OCI-LY3 (cell line): ENCODE data around the gene TTLL8.

Experiments used
- H2AFZ ChIP-seq: fragments of 200-600, 300-600 bp; shearing (Covaris generic); 2 replicates; pipeline ENCODE4 v1.6.0; 2014; ENCODE audit warnings: antibody characterized with exemption, low read depth, low read length
- H3K27ac ChIP-seq: fragments of 200-600, 300-600 bp; sonication (generic); 2 replicates; pipeline ENCODE4 v1.5.1; 2014; ENCODE audit warnings: mild to moderate bottlenecking, low read length, moderate library complexity, mixed read lengths
- H3K27me3 ChIP-seq: fragments of 200-600, 300-600 bp; sonication (generic); 2 replicates; pipeline ENCODE4 v1.6.1; 2014; ENCODE audit warnings: low read depth, low read length, mixed read lengths
- H3K36me3 ChIP-seq: fragments of 200-600, 300-600 bp; sonication (generic); replicated peaks from 2 replicates; pipeline ENCODE3; 2014; ENCODE audit warnings: low read depth, low read length, mixed read lengths
- H3K4me1 ChIP-seq: fragments of 300-600, 200-600 bp; sonication (generic); 2 replicates; pipeline ENCODE4 v1.6.1; 2014; ENCODE audit warnings: low read length, mixed read lengths
- H3K4me2 ChIP-seq: fragments of 200-600, 300-600 bp; sonication (generic); 2 replicates; pipeline ENCODE4 v1.6.1; 2014; ENCODE audit warnings: low read length, mixed read lengths
- H3K4me3 ChIP-seq: fragments of 300-600, 200-600 bp; sonication (generic); 2 replicates; pipeline ENCODE4 v1.5.1; 2014; ENCODE audit warnings: antibody characterized with exemption, mild to moderate bottlenecking, low read length, moderate library complexity
- H3K79me2 ChIP-seq: fragments of 300-600, 200-600 bp; shearing (Covaris generic); 2 replicates; pipeline ENCODE4 v1.6.1; 2014; ENCODE audit warnings: mild to moderate bottlenecking, low read length, mixed read lengths
- H3K9ac ChIP-seq: fragments of 300-600, 200-600 bp; shearing (Covaris generic); 2 replicates; pipeline ENCODE4 v1.6.0; 2014; ENCODE audit warnings: mild to moderate bottlenecking, low read length, moderate library complexity
- H3K9me3 ChIP-seq: fragments of 200-600, 300-600 bp; shearing (Covaris generic); 2 replicates; pipeline ENCODE4 v1.6.1; 2014; ENCODE audit warnings: low read length, mixed read lengths; ENCODE audit not compliant: insufficient read depth
- H4K20me1 ChIP-seq: fragments of 200-600, 300-600 bp; sonication (generic); 2 replicates; pipeline ENCODE4 v1.6.1; 2016; ENCODE audit warnings: low read length, mixed read lengths; ENCODE audit not compliant: insufficient read depth
- EZH2phosphoT487 ChIP-seq: fragments of 200-600 bp; shearing (Covaris generic); IDR thresholded peaks from 2 replicates; pipeline ENCODE4 v1.6.1; 2018; ENCODE audit warnings: antibody characterized with exemption, mixed run types, low read depth
- TF ChIP-seq, protein P1 (sequence below): fragments of 200-600, 300-600 bp; sonication (generic); IDR thresholded peaks from 2 replicates; pipeline ENCODE4 v1.5.1; 2014; ENCODE audit warnings: antibody characterized with exemption, low read length, low read depth

Gene TTLL8

DNA sequence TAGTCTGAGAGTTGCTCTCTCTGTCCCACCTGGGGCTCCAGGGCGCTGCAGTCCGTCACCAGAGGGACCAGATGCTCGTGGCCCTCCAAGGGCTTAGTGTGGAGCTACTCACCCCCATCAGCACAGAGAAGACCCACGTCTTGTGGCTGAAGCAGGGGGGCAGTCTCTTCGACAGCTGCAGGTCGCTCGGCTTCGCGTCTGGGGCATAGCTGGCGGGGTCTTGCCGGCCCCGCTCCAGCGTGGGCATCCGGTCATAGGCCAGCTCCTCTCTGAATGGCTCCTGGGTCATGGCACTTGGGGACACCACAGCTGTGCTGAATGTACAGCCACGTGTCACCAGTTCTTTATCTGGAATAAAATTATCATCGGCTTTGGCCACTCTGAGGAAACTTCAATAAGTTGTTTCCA lies 26.5 kb upstream of the TTLL8 start:
- H3K9ac ChIP-seq, result no peak overlapping the region
- H2AFZ ChIP-seq, result no peak overlapping the region
- no peak for TF ChIP-seq EZH2phosphoT487
- TF ChIP-seq, protein P1, sequence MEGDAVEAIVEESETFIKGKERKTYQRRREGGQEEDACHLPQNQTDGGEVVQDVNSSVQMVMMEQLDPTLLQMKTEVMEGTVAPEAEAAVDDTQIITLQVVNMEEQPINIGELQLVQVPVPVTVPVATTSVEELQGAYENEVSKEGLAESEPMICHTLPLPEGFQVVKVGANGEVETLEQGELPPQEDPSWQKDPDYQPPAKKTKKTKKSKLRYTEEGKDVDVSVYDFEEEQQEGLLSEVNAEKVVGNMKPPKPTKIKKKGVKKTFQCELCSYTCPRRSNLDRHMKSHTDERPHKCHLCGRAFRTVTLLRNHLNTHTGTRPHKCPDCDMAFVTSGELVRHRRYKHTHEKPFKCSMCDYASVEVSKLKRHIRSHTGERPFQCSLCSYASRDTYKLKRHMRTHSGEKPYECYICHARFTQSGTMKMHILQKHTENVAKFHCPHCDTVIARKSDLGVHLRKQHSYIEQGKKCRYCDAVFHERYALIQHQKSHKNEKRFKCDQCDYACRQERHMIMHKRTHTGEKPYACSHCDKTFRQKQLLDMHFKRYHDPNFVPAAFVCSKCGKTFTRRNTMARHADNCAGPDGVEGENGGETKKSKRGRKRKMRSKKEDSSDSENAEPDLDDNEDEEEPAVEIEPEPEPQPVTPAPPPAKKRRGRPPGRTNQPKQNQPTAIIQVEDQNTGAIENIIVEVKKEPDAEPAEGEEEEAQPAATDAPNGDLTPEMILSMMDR, result no peak
- H3K27me3 ChIP-seq, result no peaks in the 10 kb centered on the region
- no peaks in the 10 kb centered on the region for H4K20me1 ChIP-seq
- no peaks in the 10 kb centered on the region for H3K36me3 ChIP-seq
- no peaks in the 10 kb centered on the region for H3K79me2 ChIP-seq
- no peak overlapping the region for H3K4me3 ChIP-seq
- no peak overlapping the region for H3K4me2 ChIP-seq
- no peaks in the 10 kb centered on the region for H3K4me1 ChIP-seq
- H3K9me3 ChIP-seq, result no peaks in the 10 kb centered on the region
- H3K27ac ChIP-seq, result no peak overlapping the region

DNA sequence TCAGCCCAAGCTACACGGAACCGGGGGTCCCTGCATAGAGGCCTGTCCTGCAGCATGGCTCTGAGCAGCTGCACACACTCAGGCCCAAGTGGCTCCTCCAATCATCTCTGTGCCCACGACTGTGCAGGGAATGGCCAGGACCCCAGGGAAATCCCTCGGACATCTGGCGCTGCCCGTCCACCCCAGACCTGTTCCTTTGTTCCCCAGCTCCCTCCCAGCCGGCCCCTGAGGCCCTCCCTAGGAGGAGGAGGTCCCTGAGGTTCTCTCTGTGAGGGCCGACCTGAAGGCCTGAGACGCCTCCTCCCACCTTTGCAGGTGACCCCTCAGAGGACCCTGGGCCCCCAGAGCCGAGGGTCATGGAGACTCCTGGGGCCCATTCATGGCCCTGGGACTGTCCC lies 26.0 kb upstream of the TTLL8 start:
- Histone ChIP-seq H4K20me1 (no peaks in the 10 kb centered on the region), H3K27me3 (no peaks in the 10 kb centered on the region), H3K9me3 (no peaks in the 10 kb centered on the region), H3K27ac (no peak overlapping the region), H3K79me2 (no peaks in the 10 kb centered on the region), H3K9ac (no peak overlapping the region), H3K4me3 (no peak overlapping the region), H3K4me1 (no peaks in the 10 kb centered on the region), H3K36me3 (no peaks in the 10 kb centered on the region), H2AFZ (no peak overlapping the region), H3K4me2 (no peak overlapping the region)
- TF ChIP-seq, protein P1, result no peak
- no peak for TF ChIP-seq EZH2phosphoT487

DNA sequence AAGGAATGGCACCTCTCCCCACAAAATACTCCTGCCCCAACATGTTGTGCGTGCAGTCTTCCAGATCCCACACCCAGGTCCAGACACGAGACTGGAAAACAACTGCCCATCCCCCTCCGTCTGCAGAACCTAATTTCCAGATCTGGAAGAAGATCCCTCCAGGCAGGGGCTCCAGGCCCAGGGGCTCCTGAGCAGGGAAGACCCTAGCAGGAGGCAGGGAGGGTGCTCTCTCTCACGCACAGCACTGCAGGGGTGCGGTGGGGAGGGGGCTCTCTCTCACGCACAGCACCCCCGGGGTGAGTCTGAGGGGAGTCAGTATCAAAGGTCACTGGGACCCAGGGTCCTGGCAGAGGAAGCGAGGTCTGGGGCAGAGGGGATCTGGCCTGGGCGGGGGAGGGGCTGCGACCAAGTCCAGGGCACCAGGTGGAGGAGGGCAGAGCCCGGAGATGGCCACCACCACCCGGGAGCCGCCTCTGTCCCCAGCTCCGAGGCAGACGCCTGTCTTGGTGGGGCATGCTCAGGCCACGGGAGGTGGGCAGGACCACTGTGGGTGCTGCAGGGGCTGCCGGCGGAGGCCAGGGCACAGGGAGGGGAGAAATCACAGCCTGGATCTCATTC lies 25.5 kb upstream of the TTLL8 start:
- Histone ChIP-seq H4K20me1 (no peaks in the 10 kb centered on the region), H3K27ac (no peak overlapping the region), H3K4me2 (no peak overlapping the region), H3K4me3 (no peak overlapping the region), H3K9ac (no peak overlapping the region), H3K4me1 (no peaks in the 10 kb centered on the region), H3K9me3 (no peaks in the 10 kb centered on the region), H3K79me2 (no peaks in the 10 kb centered on the region), H3K36me3 (no peaks in the 10 kb centered on the region), H3K27me3 (no peaks in the 10 kb centered on the region), H2AFZ (no peak overlapping the region)
- TF ChIP-seq, protein P1, result no peak
- TF ChIP-seq EZH2phosphoT487, result no peak

DNA sequence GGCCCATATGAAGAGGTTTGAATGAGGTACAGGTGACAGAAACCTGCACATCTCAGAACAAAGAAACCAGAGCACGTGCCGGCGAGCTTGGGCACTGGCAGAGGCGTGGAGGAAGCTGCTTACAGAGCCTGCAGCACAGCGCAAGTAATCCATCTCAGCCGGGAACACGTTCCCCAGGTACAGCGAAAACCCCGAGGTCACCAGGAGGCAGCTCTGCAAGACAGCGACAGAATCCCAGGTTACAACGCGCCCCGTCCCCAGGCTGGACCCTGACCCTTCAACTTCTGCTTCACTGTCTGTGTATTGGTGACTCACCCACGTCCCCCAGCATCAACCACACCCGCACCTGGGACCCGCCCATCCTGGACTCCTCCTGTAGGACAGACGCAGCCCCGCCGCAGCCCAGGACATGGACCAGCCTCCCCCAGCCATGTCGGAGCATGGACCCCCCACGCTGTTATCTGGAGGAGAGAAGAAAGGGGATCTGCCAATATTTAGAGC lies 24.9 kb upstream of the TTLL8 start:
- TF ChIP-seq, protein P1, result no peak
- no peak for TF ChIP-seq EZH2phosphoT487
- no peaks in the 10 kb centered on the region for H3K36me3 ChIP-seq
- H3K79me2 ChIP-seq, result no peaks in the 10 kb centered on the region
- no peak overlapping the region for H3K4me2 ChIP-seq
- no peak overlapping the region for H3K9ac ChIP-seq
- H3K27ac ChIP-seq, result no peak overlapping the region
- H3K4me1 ChIP-seq, result no peaks in the 10 kb centered on the region
- H4K20me1 ChIP-seq, result no peaks in the 10 kb centered on the region
- H3K4me3 ChIP-seq, result no peak overlapping the region
- H2AFZ ChIP-seq, result no peak overlapping the region
- no peaks in the 10 kb centered on the region for H3K27me3 ChIP-seq
- H3K9me3 ChIP-seq, result no peaks in the 10 kb centered on the region
